ENCODE data around the gene MACC1. TPM values are rescaled to one million over a fixed set of nuclear protein-coding genes. Genes with fewer than 3 reads are reported as not detected.

MACC1 gene
- total and polyA plus RNA-seq, 2 experiments from 2014 or later, result 3.4 to 13.4 TPM

DNA sequence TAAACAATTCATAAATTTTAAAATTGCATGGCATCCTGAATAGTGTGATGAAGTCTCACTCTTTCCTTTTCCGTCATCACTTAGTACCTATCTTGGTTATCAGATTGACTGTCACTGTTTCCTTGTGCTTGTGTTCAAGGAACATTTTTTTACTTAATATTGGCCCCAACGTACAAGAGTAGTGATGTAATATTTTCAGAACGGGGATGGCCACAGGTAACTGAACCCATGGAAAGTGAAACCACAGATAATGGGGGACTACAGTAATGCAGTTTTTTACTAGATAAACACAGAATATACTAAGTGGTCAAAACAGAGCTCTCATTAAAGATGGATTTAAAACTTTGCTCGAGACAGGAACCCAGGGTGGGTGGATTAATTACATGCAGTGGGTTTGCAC is 85.4 kb downstream of the MACC1 start (continued):
- TF ChIP-seq REST (IDR thresholded peaks at IDR 0.05; ENCODE audit: unreplicated experiment), result no peak
- TF ChIP-seq, protein P1, sequence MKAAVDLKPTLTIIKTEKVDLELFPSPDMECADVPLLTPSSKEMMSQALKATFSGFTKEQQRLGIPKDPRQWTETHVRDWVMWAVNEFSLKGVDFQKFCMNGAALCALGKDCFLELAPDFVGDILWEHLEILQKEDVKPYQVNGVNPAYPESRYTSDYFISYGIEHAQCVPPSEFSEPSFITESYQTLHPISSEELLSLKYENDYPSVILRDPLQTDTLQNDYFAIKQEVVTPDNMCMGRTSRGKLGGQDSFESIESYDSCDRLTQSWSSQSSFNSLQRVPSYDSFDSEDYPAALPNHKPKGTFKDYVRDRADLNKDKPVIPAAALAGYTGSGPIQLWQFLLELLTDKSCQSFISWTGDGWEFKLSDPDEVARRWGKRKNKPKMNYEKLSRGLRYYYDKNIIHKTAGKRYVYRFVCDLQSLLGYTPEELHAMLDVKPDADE (IDR thresholded peaks at IDR 0.05), result no peak
- TF ChIP-seq EZH2 (IDR thresholded peaks at IDR 0.05; ENCODE audit: low read depth, unreplicated experiment), result no peak
- TF ChIP-seq, protein P2, sequence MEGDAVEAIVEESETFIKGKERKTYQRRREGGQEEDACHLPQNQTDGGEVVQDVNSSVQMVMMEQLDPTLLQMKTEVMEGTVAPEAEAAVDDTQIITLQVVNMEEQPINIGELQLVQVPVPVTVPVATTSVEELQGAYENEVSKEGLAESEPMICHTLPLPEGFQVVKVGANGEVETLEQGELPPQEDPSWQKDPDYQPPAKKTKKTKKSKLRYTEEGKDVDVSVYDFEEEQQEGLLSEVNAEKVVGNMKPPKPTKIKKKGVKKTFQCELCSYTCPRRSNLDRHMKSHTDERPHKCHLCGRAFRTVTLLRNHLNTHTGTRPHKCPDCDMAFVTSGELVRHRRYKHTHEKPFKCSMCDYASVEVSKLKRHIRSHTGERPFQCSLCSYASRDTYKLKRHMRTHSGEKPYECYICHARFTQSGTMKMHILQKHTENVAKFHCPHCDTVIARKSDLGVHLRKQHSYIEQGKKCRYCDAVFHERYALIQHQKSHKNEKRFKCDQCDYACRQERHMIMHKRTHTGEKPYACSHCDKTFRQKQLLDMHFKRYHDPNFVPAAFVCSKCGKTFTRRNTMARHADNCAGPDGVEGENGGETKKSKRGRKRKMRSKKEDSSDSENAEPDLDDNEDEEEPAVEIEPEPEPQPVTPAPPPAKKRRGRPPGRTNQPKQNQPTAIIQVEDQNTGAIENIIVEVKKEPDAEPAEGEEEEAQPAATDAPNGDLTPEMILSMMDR (conservative IDR thresholded peaks at IDR 0.05; ENCODE audit: low read depth in 2 of 2), result no peak
- no peak for TF ChIP-seq CREB1 (CRISPR knock-in tag; IDR thresholded peaks at IDR 0.05; ENCODE audit: low read depth)
- no peak for TF ChIP-seq JUNB (IDR thresholded peaks at IDR 0.05; ENCODE audit: unreplicated experiment)

GRCh38 chr7:20129920-20130319 is 87.3 kb downstream of the MACC1 start:
- H3K9me2 ChIP-seq (ENCODE audit: insufficient read depth), result no peaks in the 10 kb centered on the region
- TF ChIP-seq EZH2 (IDR thresholded peaks at IDR 0.05; ENCODE audit: low read depth, unreplicated experiment) (no peak), ZNF462 (CRISPR knock-in tag; IDR thresholded peaks at IDR 0.05) (no peak), ZNF331 (CRISPR knock-in tag; IDR thresholded peaks at IDR 0.05; ENCODE audit: low read depth) (no peak), STAT1 (IDR thresholded peaks at IDR 0.05; ENCODE audit: unreplicated experiment) (no peak), ZNF114 (CRISPR knock-in tag; IDR thresholded peaks at IDR 0.05) (no peak)
- TF ChIP-seq, protein P1 (IDR thresholded peaks at IDR 0.05), result no peak
- Mint-ChIP-seq H3K4me1 (peaks cover 20% of the 10 kb centered on the region), H3K27me3 (ENCODE audit: insufficient read depth, low read depth, poor library complexity) (no peaks in the 10 kb centered on the region), H3K36me3 (ENCODE audit: low read depth) (peaks cover 7% of the 10 kb centered on the region; the same call in 2 of the 3 replicates), H3K27ac (peak overlapping the region; percentile 71), H3K9me3 (no peaks in the 10 kb centered on the region; the same call in 2 of the 3 replicates), H3K4me3 (no peak overlapping the region)
- H3K36me3 ChIP-seq (ENCODE audit: insufficient read depth), result no peaks in the 10 kb centered on the region
- no peaks in the 10 kb centered on the region for H4K20me1 ChIP-seq (replicated peaks; ENCODE audit: insufficient read depth)
- DNase-seq (ENCODE audit: low spot score) (no peak), ATAC-seq (no peak)
- no peaks in the 10 kb centered on the region for H3F3A ChIP-seq (replicated peaks; ENCODE audit: low read depth)
- H3K4me3 ChIP-seq, result no peak overlapping the region
- H3K4me2 ChIP-seq, result no peak overlapping the region
- H3K27ac ChIP-seq (ENCODE audit: low read depth), result peak overlapping the region; percentile 99
- no peaks in the 10 kb centered on the region for H3K27me3 ChIP-seq (ENCODE audit: insufficient read depth)
- no peaks in the 10 kb centered on the region; the same call in 1 of the 2 replicates for H3K79me2 ChIP-seq (replicated peaks; ENCODE audit: insufficient read depth)
- peaks cover 39% of the 10 kb centered on the region for H3K4me1 ChIP-seq (ENCODE audit: insufficient read depth)
- H2AFZ ChIP-seq, result no peak overlapping the region

Measured in GM23338 (cell line).